GM21447 (cell line): Measurements from ENCODE around the gene OXER1.
"Not testable (repeated sequence)": the region's sequence is repeated elsewhere in the genome, so short reads cannot be mapped to it uniquely, and the experiment has no call there.

Experiments
- ATAC-seq: cut with Tn5 transposase; IDR thresholded peaks from one replicate; pipeline ENCODE4 v1.9.1; 2021; ENCODE audit not compliant: unreplicated experiment

OXER1 gene

DNA sequence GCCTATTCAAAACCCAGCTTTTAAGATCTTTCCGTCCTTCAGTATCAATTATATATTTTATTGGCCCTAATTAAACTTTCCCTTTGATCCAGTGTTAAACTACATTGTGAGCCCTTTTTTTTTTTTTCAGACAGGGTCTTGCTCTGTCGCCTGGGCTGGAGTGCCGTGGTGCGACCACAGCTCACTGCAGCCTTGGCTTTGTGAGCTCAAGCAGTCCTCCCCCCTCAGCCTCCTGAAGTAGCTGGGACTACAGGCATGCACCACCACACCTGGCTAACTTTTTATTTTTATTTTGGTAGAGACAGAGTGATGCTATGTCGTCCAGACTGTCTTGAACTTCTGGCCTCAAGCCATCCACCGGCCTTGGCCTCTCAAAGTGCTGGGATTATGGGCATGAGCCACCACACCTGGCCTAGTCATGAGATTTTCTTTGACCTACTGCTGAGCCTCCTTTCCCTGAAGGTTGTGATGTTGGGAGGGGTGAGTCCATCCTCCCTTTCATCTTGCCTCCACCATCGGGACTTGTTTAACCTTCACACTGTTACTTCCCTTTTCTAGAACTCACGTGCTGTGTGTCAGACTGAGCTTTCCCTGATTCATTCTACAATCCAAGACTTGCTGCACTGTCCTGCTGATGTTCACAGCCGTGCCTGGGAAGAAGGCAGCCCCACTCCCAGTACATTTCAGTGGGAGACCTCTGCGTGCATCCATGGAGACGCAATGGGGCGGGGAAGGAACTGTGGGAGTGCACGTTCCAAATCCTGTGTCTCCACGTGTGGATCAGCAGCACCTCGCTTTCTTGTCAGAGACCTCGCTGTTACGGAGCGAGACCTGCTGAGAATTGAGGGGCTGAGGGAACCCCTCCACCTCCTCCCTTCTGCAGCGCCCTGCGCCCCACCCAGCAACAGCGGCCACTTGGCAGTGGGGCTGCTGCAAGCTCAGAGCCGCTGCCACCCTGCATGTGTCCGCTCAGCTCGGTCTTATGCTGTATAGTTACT lies 10.8 kb downstream of the OXER1 start:
- ATAC-seq, result no peak

DNA sequence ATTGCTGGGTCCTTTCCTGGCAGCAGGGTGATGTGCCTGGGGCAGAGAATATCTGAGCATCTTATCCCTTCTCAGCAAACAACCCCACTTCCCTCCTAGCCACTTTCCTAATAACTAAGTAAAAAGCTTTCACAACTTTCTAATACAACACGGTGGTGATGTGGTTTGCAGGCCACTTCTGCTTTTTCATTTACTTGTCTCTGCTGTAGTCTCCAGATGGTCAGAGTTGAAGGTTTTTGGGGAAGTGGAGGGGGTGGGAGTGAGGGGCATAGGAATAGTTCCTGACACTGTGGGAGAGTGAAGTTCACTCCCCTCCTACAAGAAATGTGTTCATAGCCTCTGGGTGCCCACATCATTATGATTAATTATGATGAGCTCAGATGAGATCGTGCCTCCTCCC lies 11.6 kb downstream of the OXER1 start:
- peak; percentile 60 for ATAC-seq

DNA sequence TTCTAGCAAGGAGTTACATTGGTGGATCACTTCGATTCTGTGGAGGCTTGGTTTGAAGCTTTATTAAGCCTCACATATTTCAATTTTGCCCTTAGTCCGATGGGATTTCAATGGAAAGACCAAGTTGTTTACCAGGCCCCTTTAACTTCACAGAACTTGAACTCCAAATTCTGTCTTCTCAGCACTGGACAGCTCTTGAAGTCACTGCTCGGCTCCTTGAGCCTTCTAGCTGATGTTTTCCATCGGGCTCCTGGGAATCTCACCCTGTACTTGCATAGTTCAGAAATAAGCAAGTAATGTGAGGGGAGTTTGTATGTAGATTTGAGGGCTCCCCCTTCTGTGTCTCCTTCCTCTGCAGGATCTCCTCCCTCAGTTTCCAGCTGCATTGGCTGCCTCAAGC lies 15.1 kb downstream of the OXER1 start:
- no peak for ATAC-seq

DNA sequence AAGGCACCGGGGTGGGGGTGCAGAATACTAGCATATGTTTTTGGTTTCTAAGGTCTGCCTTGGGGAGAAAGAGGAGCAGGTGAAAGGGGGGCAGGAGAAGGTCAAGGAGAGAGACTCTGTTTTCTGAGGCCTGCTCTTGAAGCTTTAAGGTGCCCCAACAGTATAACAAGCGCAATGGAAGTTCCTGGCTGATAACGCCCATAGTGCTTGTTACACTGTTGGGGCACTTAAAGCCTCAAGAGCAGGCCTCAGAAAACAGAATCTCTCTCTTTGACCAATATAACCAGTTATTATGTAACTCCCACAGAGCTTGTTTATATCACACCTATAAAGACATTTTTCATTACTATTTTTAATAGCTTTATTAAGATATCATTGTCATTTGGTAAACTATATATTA lies 16.5 kb downstream of the OXER1 start:
- no peak for ATAC-seq

DNA sequence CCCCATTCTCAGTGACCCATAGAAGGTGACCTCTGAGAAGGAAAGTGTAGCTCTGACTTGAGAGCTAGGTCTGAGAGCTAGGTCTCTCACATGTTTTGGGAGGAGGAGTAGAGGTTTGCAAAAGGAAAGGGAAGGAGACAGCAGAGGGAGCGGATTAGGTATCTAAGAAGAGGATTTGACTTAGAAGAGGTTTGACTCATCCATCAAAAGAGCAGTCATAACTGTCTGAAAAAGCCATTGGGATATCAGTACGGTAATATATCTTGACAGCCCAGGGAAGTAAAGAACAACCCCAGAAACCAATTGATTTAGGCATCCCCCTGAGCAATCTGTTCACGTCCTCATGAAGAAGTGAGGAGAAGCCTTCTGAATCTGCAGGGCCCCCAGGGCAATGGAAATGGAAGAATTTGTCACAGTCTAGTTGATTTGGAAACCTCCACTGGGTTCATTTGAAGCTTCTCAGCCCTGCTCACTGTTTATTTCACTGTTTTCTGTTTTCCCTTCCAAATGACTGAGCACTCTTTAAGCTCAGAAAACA lies 19.3 kb downstream of the OXER1 start:
- no peak for ATAC-seq

DNA sequence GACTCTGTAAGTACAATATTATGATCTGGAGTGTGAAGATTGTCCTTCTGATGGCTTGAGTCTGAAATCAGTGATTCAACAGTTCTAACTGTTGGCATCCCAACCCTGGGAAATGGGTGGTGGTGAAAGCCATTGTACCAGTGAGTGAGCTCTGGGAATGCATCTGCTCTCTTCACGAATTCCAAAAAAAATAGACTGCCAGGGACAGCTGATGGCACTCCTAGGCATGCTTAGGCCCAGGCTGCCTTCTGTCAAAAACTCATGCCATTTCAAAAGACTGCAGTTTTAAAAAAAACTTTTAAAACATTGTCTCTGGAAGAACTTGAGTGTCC lies 20.3 kb downstream of the OXER1 start:
- ATAC-seq, result no peak

DNA sequence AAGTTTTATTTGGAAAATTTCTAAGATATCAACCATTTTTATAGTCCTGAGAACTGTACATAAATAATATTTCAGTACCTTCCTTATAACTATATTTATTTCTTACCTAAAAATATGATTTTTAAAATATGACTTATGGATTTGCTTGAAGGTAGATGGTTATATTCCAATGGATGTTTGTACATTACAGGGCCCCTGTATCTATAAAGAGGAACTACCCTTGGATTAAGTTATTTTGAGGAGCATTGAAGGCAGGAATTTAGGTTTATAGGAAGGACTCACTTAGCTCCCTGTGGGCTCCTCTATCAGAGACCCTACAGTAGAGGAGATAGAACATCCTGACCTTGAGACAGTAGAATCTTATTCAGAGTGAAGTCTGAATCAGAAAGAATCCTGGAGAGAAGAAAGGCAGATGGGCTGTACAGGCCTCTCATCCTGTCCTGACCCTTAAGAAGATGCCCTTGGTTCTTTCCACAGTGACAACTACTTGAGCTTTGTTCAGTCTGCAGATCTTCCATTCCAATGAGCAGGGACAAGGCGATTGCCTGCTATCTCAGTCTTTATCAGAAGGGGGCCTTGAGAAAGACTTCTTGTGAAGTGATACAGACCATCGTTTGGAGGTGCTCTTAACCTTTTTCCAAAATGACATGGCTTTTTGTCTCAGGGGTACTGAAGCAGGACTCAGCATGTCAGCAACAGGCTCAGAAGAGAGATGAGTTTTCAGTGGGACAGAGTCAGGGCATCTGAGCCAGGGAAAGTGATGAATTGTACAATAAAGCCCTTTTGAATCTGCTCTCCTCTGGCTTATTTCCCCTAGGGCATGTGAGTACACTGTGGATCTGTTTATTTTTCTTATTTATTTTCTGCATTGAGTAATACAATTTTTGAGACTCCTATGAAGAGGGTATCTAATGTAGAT lies 20.9 kb downstream of the OXER1 start:
- ATAC-seq, result no peak

DNA sequence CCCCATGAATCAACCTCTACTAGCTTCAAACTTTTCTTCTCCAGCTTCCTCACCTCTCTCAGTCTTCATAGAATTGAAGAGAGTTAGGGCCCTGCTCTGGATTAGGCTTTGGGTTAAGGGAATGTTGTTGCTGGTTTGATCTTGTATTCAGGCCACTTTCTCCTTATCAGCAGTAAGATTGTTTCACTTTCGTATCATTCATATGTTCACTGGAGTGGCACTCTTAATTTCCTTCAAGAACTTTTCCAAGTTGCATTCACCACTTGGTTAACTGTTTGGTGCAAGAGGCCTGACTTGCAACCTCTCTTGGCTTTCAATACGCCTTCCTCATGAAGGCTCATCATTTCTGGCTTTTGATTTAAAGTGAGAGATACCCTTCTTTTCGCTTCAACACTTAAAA lies 22.8 kb downstream of the OXER1 start:
- ATAC-seq, result no peak

DNA sequence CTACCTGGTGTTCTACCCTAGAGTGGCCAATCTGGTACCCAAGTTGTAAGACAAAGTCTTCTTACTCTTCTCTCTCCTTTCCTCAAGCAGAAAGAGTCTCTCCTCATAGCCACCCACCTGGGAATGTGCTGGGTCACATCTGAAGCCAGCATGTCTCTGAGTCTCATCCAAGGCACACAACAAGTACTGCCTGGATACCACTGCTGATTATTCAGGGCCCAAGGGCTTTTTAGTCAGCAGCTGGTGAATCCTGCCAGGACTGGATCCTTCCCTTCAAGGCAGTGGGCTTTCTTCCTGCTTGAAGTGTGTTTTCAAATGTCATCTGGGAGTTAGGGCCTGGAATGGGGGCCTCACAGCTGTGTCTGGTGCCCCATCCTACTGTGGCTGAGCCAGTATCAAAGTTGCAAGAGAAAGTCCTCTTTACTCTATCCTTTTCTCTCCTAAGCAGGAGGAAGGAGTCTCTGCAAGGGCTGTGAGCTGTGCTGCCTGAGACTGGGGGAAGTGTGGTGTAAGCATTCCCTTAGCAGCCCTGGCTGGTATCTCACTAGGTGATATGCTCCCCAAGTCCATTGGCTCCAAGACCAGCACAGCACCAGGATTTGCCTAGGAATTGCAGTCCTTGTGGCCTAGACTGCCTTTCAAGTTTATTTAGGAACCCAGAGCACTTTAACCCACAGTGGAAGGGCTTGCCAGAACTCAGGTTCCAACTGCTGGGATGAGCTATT lies 27.2 kb downstream of the OXER1 start:
- no peak for ATAC-seq

DNA sequence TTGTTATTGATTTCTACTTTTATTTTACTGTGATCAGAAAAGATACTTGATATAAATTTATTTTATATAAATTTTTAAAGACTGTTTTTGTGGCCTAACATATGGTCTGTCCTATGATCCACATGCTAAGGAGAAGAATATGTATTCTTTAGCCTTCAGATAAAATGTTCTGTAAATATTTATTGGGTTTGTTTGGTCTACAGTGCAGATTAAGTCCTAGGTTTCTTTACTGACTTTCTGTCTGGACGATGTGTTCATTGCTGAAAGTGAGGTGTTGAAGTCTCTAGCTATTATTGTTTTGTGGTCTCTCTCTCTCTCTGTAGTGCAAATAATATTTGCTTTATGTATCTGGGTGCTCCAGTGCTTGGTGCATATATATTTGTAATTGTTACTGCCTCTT lies 30.1 kb downstream of the OXER1 start:
- no peak for ATAC-seq

DNA sequence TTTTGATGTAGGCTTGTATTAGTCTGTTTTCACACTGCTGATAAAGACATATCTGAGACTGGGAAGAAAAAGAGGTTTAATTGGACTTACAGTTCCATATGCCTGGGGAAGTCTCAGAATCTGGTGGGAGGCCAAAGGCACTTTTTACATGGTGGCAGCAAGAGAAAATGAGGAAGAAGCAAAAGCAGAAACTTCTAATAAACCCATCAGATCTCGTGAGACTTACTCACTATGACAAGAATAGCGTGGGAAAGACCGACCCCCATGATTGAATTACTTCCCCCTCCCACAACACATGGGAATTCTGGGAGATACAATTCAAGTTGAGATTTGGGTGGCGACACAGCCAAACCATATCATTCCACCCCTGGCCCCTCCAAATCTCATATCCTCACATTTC lies 32.6 kb downstream of the OXER1 start:
- ATAC-seq, result not testable (repeated sequence)

DNA sequence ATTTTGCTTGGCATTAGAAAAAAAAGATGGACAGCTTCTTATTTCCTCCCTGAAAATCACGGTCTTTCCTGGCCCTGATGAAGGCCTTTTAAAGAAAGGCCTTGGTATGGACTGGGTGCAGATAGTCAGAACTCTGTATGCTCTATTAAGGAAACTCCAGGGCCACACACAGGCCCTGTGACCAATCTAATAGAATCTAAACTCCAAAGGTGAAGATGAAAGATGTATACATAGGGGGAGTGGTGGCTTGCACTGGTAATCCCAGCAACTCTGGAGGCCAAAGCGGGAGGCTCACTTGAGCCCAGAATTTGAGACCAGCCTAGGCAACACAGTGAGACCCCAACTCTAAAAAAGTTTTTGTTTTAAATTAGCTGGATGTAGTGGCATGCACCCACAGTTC lies 37.3 kb downstream of the OXER1 start:
- ATAC-seq, result no peak

DNA sequence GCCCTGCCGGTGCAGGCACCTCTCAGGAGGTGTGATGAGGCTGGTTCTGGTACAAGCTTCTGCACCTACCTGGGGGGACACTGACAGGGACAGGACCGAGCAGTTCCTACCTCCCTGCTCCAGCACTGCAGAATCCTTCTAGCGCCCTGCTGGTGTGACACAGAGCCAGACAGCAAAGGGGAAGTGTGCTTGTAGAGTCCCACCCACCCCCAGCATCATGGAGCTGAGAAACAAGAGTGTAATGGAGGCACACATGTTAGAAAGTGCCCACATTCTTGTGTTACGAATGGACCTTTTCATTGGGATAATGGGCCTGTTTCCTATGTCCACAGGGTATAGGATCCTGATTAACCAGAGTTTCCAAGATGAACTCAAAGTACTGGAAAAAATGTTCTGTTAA lies 38.3 kb downstream of the OXER1 start:
- ATAC-seq, result no peak

DNA sequence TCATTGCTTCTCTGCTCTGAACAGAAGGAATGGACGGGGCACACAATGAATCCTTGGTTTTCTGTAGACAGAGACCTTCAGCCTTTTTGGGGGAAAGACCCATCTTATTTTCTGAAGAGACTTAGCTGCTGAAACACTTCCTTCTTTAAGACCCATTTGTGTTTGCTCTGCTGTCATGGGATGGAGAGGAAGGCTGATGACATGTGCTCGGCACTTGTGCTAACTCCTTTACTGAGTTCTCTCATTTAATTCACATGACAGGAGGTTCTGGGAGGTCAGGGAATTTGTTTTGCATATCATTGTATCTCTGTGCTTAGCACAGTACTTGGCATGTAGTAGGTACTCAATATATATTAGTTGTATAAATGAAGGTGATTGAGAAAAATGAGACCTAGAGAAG lies 39.0 kb downstream of the OXER1 start:
- no peak for ATAC-seq

DNA sequence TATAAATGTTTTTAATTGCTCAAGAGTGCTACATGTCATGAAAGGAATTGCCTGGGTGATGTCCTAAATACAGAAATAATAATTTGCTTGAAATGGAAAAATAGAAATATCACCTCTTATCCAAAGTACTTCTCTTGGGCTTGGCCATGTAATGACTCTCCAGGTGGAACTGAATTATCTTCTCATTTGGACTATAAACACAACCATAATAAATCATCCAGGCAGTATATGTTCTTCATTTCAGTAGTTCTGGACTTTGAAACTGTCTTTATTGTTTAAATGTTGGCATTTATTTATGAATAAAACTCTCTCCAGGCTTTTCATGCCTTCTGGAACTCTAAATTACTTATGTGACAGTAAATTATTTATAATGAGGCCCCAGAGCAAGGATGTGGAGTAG lies 40.5 kb downstream of the OXER1 start:
- ATAC-seq, result no peak

DNA sequence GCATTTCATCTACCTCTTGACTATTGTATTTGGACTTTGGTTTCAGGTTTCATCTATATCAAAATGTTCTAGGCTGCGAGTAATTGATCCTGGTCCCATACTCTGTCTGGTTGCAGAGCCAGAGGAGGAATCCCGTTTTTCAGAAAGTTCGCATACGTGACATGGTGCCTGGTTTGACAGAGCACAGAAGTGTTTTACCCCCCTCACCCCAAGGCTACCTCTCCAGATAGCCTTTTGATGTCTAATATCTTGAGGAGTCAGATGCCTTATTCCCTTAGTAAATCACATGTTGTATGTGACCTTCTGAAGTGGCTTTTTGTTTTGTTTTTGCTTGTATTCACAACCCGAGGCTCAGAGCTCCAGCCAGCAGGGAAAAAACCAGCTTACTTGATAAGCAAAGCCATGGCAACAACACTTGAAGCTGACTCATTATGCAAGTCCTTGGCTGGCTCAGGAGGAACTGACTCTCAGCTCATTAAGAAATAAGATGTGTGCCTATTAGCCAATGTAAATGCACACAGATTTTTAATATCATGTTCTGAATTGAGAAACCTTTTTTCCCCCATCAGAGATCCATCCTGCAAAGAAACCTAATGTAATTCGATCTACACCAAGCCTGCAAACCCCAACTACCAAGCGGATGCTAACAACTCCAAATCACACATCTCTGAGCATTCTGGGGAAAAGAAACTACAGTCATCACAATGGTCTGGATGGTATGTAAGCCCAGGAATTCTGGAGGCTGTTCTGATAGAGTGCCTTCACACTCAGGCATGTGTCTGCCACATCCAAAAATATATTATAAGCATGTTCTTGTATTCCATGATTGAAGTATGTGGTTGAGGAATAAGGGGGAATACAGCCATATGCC lies 41.4 kb downstream of the OXER1 start:
- ATAC-seq, result peak; percentile 99

DNA sequence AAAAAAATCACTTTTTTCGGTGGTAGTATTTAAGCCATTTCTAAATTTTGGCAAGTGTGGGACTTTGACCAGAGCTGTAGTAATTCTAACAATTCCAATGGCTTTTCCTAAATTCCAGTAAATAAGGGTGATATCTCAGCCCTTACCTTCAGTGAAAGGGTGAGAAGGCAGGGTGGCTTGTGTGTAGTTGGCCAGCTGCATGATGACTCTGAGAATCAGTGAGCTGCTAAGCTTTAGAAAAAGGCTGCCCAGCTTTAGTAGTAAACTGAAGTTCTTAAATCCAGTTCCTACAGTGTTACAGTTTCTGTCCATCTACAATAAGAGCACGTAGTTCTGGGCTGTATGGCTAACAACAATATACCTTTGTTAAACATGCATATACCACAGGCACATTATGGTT lies 42.0 kb downstream of the OXER1 start:
- ATAC-seq, result no peak

DNA sequence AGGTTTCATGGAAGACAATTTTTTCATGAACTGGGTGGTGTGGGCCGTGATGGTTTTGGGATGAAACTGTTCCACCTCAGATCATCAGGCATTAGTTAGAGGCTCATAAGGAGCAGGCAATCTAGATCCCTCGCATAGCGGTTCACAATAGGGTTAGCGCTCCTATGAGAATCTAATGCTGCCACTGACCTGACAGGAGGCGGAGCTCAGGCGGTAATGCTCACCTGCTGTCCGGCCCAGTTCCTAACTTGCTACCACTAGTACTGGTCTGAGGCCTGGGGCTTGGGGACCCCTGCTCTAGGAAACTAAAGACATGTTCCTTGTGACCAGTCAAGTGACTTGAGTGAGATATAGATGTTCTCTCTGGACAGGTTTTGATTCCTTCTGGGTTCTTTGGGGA lies 49.2 kb downstream of the OXER1 start:
- no peak for ATAC-seq

DNA sequence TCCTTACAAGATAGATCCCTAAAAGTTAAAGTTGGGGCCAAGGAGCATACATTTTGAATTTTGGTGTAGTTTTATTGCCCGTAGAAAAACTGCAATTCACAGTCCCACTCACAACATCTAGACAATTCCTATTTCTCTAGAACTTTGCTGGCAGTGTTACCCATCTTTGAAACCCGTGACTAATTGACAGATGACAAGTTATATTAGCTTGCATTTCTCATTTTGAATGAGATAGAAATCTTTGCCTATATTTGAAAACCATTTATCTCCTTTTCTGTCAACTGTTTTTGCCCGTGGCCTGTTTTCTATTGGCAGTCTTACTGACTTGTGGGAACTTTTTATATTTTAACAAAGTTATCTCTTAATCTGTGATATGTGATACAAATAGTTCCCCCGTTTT lies 50.0 kb downstream of the OXER1 start:
- no peak for ATAC-seq

DNA sequence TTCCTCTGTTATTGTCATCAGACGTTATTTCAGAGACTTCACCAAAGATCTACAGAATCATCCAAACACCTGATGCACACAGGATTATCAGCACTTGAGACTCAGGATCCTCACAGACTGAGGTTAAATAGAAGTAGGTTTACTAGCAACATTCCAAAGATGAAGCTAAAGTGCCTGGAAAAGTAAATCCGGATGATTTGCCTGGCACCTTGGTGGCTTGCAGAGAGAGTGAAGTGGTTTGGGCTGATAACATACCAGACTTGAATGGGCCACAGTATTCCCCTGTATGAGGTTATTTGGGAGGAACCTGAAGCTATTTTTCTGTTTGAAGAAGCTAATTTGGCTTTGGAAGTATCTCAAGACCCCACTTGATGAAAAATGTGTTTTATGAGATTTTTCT lies 51.0 kb downstream of the OXER1 start:
- ATAC-seq, result no peak
